ENCODE results near the gene SLC12A8. TPM values are rescaled to one million over a fixed set of nuclear protein-coding genes. Genes with fewer than 3 reads are reported as not detected.
A peak's percentile ranks its signal among the peaks of the same experiment; 100 is the strongest.

Gene SLC12A8
- total RNA-seq, 1 experiment from 2014 or later: 44.5 TPM

GRCh38 chr3:125219261-125219701 is 6.7 kb upstream of the SLC12A8 start:
- no peak for DNase-seq (ENCODE audit: low read depth)

DNA sequence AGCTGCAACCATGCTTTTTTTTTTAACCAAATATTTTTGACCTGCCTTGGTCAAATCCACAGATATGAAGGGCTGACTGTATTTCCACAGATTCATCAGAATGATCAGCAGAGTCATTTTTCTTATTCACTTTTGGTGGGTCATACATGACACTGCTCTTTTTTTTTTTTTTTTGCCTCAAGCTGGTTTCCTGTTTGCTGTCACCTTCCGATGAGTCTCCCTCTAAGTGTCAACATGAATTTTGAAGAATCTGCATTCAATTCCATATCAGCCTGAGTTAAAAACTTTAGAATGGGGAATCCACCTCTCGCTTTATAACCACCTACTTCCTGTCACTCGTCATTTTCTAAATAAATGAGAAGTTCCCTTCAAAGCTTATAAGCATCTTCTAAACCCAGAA is 2.2 kb upstream of the SLC12A8 start:
- peak; percentile 33 for DNase-seq (ENCODE audit: low read depth)

DNA sequence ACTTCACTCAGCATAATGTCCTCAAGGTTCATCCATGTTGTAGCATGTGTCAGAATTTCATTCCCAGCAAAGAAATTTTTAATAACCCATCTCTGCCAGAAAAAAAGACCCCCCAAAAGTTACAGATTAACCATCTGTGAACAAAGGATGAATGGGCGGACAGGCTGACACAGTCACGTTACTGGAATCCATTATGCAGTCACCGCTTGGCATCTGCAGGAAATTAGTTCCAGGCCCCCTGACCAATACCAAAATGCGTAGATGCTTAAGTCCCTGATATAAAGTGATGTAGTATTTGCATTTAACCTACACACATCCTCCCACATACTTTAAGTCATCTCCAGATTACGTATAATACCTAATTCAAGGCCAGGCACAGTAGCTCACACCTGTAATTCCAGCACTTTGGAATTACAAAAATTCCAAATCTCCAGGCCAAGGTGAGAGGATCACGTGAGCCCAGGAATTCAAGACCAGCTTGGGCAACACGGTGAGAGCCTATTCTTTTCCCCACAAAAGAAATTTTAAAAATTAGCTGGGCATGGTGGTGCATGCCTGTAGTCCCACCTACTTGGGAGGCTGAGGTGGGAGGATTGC is 1.5 kb upstream of the SLC12A8 start:
- no peak for DNase-seq (ENCODE audit: low read depth)

DNA sequence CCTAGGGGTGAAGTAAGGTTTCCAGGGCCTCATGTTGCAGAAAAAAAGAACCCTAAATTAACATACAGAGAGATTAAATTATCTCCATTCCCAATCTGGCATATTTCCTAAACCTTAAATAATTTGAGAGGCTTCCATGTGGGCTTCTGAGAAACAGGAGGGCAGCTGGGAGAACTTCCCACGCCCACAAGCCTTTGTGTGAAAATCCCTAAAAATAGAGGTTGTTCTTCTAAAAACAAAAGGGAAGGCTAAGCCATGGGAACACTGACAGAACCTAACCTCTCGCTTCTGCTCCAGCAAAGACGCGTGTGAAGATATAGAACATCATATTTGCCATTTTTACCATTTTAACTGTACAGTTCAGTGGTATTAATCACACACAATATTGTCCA is 812 bp upstream of the SLC12A8 start:
- no peak for DNase-seq (ENCODE audit: low read depth)

DNA sequence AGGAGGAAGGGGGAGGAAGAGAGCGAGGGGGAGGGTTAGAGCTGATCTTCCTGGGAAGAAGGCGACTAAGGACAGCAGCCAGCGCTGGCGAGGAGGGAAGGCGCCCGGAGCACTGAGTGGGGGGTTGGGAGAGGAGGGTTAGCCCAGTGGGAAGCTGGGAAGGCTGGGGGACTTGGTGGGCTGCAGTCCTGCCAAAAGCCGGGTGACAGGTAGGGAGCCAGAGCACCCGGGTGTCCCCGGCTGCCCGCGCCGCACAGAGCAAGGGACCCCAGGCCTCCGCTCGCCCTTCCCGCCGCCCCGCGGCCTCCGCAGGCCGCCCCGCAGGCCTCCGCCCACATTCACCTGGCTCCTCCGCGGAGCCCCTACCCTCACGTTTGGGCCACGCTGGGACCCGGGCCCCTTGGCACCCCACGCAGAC is 448 bp downstream of the SLC12A8 start:
- DNase-seq (ENCODE audit: low read depth): no peak

DNA sequence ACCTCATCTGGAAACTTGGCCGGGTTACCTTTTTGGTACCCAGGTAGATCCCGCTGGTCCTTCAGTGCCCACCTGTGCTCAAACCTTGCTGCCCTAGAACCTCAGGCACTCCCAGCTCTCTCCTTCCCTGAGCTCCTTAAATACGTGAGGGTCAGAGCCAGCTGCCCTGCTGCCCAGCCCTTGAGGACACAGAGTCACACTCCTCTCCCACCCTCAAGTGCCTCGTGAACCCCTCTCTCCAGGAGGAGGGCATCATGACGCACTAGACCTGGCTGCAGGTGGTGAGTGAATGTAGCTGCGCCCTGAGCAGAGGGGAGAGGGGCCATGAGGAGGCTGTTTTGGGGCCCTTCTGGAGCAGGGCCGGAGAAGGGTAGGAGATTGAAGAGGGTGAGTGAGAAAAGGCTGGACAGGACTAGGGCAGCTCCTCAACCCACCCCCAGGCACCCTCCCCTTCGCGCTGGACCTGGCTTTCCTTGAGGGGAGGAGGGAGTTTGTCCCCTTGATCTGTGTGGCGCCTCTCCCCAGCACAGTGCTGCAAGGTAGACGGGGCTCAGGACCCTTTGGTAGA is 941 bp downstream of the SLC12A8 start:
- no peak for DNase-seq (ENCODE audit: low read depth)

DNA sequence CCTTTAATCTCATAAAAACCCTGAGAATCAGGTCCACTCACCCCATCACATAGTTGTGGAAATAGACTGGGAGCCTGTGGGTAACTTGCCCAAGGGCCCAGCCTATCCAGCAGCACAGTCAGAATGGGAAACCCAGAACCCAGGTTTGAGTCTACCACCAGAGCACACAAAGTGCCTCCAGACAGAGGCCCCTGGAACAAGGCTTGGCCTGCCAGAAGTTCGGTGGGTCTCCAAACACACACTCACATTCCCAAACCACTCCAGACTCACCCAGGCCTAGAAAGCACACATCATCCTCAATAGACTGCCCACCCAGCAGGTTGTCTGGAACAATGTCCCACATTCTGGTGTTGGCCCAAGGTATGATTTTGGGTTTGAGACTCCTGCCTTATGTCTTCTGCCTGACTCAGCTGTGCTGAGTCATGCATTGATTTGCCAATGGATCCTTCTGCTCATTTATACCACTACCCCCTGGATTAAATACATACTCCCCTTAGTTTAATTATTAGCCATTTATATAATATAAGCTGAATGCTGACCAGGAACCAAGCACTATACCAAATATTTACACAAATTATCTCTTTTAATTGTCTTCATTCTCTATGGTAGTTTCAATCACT is 4.5 kb downstream of the SLC12A8 start:
- DNase-seq (ENCODE audit: low read depth): peak; percentile 32

- DNase-seq (ENCODE audit: low read depth): no peak
Observed at GRCh38 chr3:125207507-125207906, 5.0 kb downstream of the SLC12A8 start.

DNA sequence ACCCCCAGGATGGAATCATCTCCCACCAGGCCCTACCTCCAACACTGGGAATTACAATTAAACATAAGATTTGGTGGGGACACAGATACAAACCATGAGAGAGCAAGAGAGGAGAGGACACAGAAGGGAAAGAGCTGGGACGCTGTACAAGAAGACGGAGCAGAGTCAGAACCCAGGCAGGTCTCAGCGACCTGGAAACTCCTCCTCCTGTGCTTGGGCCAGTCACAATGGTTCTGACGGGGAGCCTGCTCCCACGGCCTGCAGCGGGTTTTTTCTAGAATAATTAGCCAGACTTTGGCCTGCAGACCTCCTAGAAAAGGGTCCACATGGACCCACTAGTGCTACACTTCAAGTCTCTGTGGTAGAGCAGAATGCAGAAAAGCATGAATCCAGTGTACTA is 5.6 kb downstream of the SLC12A8 start:
- DNase-seq (ENCODE audit: low read depth): no peak

DNA sequence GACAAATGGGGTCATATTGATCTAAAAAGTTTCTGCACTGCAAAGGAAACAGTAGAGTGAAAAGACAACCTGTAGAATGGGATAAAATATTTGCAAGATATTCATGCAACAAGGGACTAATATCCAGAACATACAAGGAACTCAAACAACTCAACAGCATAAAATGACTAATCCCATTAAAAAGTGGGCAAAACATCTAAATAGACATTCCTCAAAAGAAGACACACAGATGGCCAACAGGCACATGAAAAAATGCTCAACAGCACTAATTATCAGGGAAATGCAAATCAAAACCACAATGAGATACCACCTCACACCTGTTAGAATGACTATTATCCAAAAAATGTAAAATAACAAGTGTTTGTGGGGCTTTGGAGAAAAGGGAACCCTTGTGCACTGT is 8.8 kb downstream of the SLC12A8 start:
- DNase-seq (ENCODE audit: low read depth): peak; percentile 22

- DNase-seq (ENCODE audit: low read depth): peak; percentile 13
Observed at GRCh38 chr3:125202197-125202596, 10.4 kb downstream of the SLC12A8 start.

DNA sequence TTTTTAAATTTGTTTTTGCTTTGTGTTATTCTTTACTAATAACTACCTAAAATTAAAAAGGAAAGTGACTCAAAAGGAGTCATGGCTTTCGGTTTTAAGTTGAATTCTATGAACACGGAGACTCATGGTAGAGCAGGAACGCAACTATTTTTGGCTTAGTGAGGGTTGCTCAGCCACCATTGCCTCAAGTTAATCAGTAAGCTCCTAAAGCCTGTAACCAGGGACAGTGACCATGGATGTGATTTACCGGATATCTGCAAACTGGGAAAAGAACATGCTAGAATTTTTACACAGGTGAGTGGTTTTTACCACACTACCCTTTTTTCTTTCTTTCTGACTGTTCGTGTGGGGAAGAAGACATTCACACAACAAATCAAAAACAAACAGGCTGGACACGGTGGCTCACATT is 11.8 kb downstream of the SLC12A8 start:
- DNase-seq (ENCODE audit: low read depth): no peak

- DNase-seq (ENCODE audit: low read depth): peak; percentile 75
Observed at GRCh38 chr3:125194849-125195601, 17.5 kb downstream of the SLC12A8 start.

DNA sequence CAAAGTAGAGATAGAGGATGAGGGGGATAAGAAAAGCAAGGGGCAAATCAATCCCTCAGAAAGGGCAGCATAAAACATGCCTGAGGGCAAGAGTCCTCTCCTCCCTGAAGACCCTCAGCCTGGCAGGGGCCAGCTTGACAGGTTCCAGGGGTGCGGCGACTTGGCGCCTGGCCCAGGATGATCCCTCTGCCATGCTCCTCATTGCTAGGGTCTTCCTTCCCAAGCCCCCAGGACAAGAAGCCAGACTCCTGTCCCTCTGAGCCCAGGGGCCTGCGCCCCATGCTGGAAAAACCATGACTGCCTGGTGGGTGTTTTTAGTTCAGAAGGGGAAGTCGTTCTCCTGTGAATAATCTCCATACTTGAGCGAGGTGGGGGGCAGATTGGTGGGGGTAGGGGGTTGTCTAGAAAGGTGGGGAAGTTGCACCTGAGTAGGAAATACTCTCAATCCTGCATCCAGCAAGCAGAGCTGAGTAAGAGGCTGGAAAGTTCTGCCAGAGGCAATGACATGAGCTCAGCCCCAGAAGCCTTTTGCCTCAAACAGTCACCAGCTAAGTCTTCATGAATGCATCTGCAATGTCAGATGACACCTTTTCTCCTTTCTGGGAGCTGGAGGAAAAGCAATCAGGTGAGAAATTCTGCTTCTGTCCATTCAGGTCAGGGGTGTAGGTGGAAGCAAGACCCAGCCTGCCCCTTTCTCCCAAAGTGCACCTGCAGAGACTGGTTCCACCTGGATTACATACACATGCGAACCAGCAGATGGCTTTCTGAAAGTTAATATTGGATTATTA is 18.3 kb downstream of the SLC12A8 start:
- peak; percentile 28 for DNase-seq (ENCODE audit: low read depth)

GRCh38 chr3:125192190-125193035 is 20.1 kb downstream of the SLC12A8 start:
- no peak for DNase-seq (ENCODE audit: low read depth)

GRCh38 chr3:125191730-125192129 is 20.8 kb downstream of the SLC12A8 start:
- no peak for DNase-seq (ENCODE audit: low read depth)

DNA sequence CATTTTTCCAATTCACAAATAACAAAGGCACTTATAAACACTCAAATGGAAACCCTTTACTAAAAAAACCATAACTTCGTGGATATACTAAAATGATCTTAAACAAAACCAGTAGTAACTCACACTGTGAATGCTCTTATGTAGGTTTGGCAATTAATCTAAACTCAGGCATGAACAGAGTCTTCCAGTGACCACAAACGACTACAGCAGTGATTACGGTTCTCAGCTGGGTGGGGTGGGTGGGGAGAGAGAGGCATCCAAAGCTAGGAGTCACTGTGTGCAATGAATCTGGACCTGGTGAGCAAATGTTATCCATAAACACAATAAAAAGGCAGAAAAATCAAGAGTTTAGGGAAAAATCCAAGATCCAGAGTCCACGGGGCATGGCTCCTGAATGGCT is 21.3 kb downstream of the SLC12A8 start:
- DNase-seq (ENCODE audit: low read depth): no peak

GRCh38 chr3:125190786-125191185 is 21.8 kb downstream of the SLC12A8 start:
- no peak for DNase-seq (ENCODE audit: low read depth)

- no peak for DNase-seq (ENCODE audit: low read depth)
Observed at GRCh38 chr3:125189378-125190165, 23.0 kb downstream of the SLC12A8 start.

GRCh38 chr3:125188955-125189354 is 23.6 kb downstream of the SLC12A8 start:
- no peak for DNase-seq (ENCODE audit: low read depth)
